NT2/D1 (cell line): ENCODE results near the gene TUBGCP6.

ENCODE experiments used
- DNase-seq: peaks from one replicate; pipeline ENCODE4 v3.0.0-alpha.2; 2011; ENCODE audit warnings: low read depth, low spot score
- H3K27me3 ChIP-seq: 2 replicates; pipeline ENCODE4 v1.6.0; 2011; ENCODE audit warnings: mild to moderate bottlenecking; ENCODE audit not compliant: insufficient read length, insufficient read depth
- H3K36me3 ChIP-seq: 2 replicates; pipeline ENCODE4 v1.6.1; 2011; ENCODE audit warnings: mild to moderate bottlenecking, low read length, mixed read lengths; ENCODE audit not compliant: insufficient read depth, insufficient read length
- H3K4me1 ChIP-seq: 2 replicates; pipeline ENCODE4 v1.5.1; 2011; ENCODE audit not compliant: insufficient read depth, insufficient read length
- H3K4me3 ChIP-seq: 2 replicates; pipeline ENCODE4 v1.5.1; 2011; ENCODE audit warnings: low read depth; ENCODE audit not compliant: insufficient read length
- H3K9ac ChIP-seq: 2 replicates; pipeline ENCODE4 v1.6.0; 2011; ENCODE audit warnings: low read depth; ENCODE audit not compliant: insufficient read length
- H3K9me3 ChIP-seq: 2 replicates; pipeline ENCODE4 v1.5.1; 2011; ENCODE audit warnings: mild to moderate bottlenecking, low read length; ENCODE audit not compliant: insufficient read depth
- SUZ12 ChIP-seq: IDR thresholded peaks from 2 replicates; pipeline ENCODE4 v1.6.1; 2011; ENCODE audit not compliant: insufficient read length, insufficient read depth; ENCODE audit errors: extremely low read depth
- YY1 ChIP-seq: IDR thresholded peaks from 2 replicates; pipeline ENCODE4 v1.6.1; 2011; ENCODE audit not compliant: insufficient read length, insufficient read depth
- ZNF274 ChIP-seq: IDR thresholded peaks from 2 replicates; pipeline ENCODE4 v1.6.1; 2011; ENCODE audit warnings: mild to moderate bottlenecking, low read depth, low read length

Gene TUBGCP6

DNA sequence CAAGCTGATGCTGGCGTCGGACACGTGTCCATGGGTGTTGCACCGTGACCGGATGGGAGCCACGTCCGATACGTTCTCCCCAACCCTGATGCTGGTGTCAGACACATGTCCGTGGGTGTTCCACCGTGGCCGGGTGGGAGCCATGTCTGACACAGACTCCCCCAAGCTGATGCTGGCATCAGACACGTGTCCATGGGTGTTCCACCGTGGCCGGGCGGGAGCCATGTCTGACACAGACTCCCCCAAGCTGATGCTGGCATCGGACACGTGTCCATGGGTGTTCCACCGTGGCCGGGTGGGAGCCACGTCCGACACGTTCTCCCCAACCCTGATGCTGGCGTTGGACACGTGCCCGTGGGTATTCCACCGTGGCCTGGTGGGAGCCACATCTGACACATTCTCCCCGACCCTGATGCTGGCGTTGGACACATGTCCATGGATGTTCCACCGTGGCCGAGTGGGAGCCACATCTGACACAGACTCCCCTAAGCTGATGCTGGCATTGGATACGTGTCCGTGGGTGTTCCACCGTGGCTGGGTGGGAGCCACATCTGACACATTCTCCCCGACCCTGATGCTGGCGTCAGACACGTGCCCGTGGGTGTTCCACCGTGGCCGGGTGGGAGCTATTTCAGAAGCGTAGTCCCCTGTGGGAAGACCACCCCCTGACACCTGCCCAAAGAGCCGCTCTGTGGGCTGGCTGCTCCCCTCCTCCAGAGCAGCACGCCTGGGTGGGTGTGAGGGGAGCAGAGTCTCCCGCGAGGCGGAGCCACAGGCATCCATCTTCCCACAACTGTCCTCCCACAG is 24.0 kb downstream of the TUBGCP6 start:
- Histone ChIP-seq H3K36me3 (peaks cover 87% of the 10 kb centered on the region), H3K27me3 (no peaks in the 10 kb centered on the region), H3K9me3 (no peaks in the 10 kb centered on the region), H3K9ac (no peak overlapping the region), H3K4me1 (peaks cover 10% of the 10 kb centered on the region), H3K4me3 (no peak overlapping the region)
- no peak for TF ChIP-seq ZNF274
- no peak for TF ChIP-seq SUZ12
- TF ChIP-seq YY1, result no peak
- no peak for DNase-seq

DNA sequence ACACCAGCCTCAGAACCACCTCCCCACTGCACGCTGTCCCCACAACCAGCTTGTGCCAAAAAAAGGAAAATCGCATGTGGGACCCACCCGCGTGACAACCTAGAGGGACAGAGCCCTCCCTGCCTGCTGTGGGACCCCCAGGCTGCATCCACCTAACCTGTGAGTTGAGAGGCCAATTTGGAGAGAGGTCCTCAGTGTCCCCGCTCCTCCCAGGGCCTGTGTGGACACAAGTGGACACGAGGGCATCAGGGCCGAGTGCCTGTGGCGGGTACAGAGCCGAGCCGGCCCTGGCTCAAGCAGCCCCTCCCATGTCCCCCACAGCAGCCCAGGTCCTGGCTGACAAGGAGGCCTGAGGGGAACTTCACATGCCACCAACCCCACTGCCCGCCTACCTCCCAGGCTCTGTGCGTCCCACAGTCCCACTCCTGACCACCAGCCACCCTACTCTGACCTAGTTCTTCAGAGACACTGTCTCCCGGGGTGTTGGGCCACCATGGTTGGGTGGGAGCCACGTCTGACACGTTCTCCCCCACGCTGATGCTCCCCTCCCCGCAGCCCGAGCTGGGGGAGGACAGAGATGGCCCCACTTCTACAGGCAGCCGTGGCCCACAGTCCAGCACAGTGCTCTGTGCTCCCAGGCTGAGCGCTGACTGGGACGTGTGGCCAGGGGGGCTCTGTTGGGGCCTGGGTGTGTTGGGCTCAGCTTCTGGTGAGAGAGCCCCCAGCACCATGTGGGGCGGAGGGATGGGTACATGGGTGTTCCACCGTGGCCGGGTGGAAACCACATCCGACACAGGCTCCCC is 24.8 kb downstream of the TUBGCP6 start:
- no peaks in the 10 kb centered on the region for H3K27me3 ChIP-seq
- H3K9me3 ChIP-seq, result no peaks in the 10 kb centered on the region
- peak overlapping the region; percentile 32 for H3K9ac ChIP-seq
- H3K4me3 ChIP-seq, result no peak overlapping the region
- H3K36me3 ChIP-seq, result peaks cover 88% of the 10 kb centered on the region
- TF ChIP-seq SUZ12, result no peak
- no peak for TF ChIP-seq YY1
- no peak for TF ChIP-seq ZNF274
- H3K4me1 ChIP-seq, result peaks cover 10% of the 10 kb centered on the region
- DNase-seq, result no peak

DNA sequence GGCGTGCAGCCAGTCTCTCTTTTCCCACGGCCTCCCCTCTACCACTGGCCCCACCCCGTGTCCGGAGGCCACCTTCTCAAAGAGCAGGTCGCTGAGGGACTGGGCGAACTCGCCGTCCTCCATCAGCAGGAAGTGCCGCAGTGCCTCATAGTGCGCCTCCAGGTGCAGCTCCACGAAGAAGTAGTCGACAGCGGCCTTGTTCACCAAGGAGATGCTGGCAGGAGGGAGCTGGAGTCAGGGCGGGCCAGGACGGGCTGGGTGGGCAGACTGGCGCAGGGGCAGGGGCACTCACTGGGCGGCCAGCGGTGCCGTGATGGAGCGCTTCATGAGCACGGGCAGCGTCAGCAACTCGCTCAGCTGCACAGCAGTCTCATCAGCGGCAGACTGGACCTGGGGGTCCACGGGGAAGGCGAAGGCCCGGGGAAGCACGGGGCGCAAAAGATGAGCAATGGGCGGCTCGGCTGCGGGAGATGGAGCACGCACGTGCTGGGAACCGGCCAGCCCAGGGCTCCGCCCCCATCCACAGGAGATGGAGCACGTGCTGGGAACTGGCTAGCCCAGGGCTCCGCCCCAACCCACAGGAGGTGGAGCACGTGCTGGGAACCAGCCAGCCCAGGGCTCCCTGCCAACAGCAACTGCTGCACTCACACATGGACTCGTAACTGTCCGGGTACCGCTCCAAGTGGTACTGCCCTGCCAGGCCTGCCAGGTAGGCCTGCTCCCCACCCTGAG is 25.7 kb downstream of the TUBGCP6 start:
- H3K4me1 ChIP-seq, result peaks cover 10% of the 10 kb centered on the region
- no peaks in the 10 kb centered on the region for H3K27me3 ChIP-seq
- H3K4me3 ChIP-seq, result no peak overlapping the region
- DNase-seq, result no peak
- peak overlapping the region; percentile 32 for H3K9ac ChIP-seq
- no peaks in the 10 kb centered on the region for H3K9me3 ChIP-seq
- H3K36me3 ChIP-seq, result peaks cover 88% of the 10 kb centered on the region
- TF ChIP-seq ZNF274 (no peak), SUZ12 (no peak), YY1 (no peak)

DNA sequence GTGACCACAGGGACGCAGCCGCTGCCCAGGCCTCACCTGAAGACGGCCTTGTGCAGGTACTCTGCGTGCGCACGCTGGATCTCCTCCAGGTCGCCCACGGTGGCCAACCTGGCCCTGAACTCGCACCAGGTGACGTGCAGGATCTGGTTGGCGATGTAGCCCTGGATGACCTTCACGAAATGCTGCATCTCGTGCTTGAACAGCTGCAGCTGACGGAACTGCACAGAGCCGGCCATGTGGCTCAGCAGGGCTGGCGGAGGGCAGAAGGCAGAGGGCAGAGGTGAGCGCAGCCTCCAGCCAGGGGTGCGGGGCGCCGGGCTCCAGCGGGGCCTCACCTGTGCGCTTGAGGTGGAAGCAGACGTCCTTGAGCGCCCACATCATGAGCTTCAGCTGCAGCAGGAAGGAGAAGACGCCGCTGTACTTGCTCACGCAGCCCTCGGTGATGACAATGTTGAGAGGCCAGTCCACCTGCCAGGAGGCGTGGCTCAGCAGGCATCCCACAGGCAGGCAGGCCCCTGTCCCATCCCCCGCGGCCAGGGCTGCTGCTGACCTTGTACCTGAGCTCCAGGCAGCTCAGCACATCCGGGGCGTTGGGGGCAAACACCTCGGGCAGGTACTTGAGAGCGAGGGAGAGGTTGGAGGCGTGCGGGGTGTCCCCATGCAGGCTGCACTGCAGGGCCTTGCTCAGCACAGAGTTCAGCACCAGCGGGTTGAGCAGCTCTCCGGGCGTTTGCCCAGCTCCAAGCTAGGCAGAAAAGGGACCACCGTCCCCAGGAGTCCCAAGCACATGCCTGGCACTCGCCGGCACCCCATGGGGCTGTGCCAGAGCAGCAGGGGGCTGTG is 26.4 kb downstream of the TUBGCP6 start:
- Histone ChIP-seq H3K4me1 (peaks cover 10% of the 10 kb centered on the region), H3K9ac (no peak overlapping the region), H3K36me3 (peaks cover 84% of the 10 kb centered on the region), H3K4me3 (no peak overlapping the region), H3K9me3 (no peaks in the 10 kb centered on the region), H3K27me3 (no peaks in the 10 kb centered on the region)
- TF ChIP-seq ZNF274 (no peak), YY1 (no peak), SUZ12 (no peak)
- no peak for DNase-seq

DNA sequence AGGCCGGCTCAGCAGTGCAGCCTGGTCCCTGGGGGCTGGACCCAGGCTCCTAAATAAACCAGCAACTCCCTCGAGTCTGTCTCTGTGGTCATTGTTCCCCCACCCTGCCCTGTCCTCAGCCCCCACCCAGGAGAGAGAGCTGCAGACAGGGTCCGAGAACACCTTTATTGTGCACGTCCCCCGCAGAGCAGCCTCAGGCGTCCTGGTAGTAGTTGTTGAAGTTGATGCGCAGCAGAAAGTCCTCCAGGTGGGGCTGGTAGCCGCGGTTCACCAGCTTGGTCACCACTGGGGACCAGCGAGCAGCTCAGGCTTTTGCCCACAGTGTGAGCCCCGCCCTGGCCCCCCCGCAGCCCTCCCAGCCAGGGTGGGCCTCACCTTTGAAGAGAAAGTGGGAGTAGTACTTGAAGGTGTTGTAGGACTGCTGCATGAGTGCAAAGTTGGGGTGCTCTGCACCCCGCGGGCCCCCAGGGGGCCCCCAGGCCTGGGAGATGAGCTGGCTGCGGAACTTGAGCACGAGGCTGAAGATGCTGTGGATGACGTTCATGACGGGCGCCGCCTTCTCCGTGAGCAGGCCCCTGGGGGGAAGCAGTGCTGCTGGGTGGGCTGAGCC is 27.2 kb downstream of the TUBGCP6 start:
- Histone ChIP-seq H3K9me3 (no peaks in the 10 kb centered on the region), H3K4me1 (peaks cover 10% of the 10 kb centered on the region), H3K36me3 (peaks cover 83% of the 10 kb centered on the region), H3K9ac (no peak overlapping the region), H3K27me3 (no peaks in the 10 kb centered on the region), H3K4me3 (no peak overlapping the region)
- no peak for TF ChIP-seq SUZ12
- no peak for TF ChIP-seq ZNF274
- no peak for TF ChIP-seq YY1
- no peak for DNase-seq
